Posterior vena cava (tissue), 2 donors: ENCODE measurements around the gene RNF212B. TPM values are rescaled to one million over a fixed set of nuclear protein-coding genes. Genes with fewer than 3 reads are reported as not detected.
"Not testable (repeated sequence)": the region's sequence is repeated elsewhere in the genome, so short reads cannot be mapped to it uniquely, and the experiment has no call there.

Source experiments
- DNase-seq: peaks from one replicate; pipeline ENCODE4 v3.0.0-alpha.2; 2020; ENCODE audit warnings: low spot score
- intact Hi-C, 2 donors: fragments of 100-400 bp; cut with DNase I; formaldehyde crosslinking; loops; one replicate each; pipeline versions ENCODE4 v1.14.1 to v1.14.2; 2022 to 2023
- long read RNA-seq, 2 donors: library from polyadenylated mRNA; unstranded; transcript quantifications; one replicate each; pipeline ENCODE4 v2.0.0, GENCODE V29; 2020 to 2021
- total RNA-seq, 2 donors: library from RNA; stranded (reverse); fragmentation: NEBNext Ultra II Directional; extraction: Animal tissue kit (Norgen Biotek cat#: 25700); gene quantifications; one replicate each; pipeline ENCODE4 v1.2.1, GENCODE V29; 2021
- donor health status: DM: yes; HTN: yes; CAD: no.
- donor health status: DM: yes; HTN: yes; CAD: no.

The RNF212B gene, protein sequence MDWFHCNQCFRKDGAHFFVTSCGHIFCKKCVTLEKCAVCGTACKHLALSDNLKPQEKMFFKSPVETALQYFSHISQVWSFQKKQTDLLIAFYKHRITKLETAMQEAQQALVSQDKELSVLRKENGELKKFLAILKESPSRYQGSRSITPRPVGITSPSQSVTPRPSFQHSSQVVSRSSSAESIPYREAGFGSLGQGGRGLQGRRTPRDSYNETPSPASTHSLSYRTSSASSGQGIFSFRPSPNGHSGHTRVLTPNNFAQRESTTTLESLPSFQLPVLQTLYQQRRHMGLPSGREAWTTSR
- total RNA-seq = not detected
- long read RNA-seq, donor 1, partial matches to known transcripts = 0 of 2 reads
- long read RNA-seq, donor 1, other reads (novel, unspliced or antisense) = 2 of 2 reads
- long read RNA-seq, donor 2 = 0 reads

DNA sequence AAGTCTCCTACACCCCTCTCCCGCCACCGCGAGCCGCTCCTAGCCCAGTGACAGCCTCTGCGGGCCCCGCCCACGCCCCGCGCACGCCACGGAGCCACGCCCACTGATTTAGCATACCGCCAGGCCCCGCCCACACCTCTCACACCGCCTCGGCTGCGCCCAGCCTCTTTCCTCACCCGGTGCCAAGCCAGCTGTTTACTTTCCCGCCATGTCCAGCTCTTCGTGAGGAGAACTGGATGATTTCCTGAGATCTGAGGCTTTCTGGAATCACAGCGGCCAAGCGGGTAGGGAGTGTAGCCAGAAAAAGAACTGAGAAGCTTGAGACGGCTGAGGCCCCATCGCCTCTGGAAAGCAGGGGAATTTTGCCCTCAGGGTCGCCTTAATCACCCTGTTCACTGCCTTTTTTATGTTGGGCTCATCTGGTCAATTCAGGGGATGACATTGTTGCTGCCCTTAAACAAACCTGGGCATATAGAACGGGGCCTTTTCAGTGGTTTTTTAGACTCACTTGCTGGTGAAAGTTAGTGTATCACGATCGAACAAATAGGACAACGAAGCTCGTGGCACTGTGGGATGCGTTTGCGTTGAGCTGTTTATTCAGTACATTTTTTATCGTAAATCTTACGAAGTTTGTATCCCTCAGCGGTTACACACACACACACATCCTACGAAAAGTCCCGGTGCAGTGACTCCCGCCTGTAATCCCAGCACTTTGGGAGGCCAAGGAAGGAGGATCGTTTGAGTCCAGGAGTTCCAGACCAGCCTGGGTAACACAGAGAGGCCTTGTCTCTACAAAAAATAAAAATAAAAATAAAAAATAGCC lies at the start of gene RNF212B:
RNF212B (plus strand) TSS at position 165 of the 823 bp plus-strand sequence. CDS start 2,410 bp downstream, outside the sequence.
- intact Hi-C loops = no loop called here
- DNase-seq = peak; percentile 96

DNA sequence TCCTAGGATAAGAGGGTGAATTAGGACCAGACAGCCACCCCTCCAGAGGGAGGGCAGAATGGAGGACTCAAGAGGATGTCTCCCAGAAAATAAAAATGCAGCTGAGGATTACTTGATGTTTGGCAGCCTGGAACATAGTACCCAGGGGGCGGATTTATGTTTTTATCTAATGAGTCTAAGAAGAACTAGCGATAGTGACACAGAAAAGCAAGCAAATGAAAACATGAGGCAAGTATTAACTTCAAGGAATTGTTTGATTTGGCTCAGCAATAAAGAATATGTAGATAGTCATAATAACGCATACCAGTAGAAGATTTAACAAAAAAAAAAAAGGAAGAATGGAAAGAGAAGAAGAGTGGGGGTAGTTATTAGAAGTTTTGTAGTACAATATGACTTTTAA lies 44.3 kb upstream of the RNF212B start:
- DNase-seq = no peak
- intact Hi-C loops = no loop called here

DNA sequence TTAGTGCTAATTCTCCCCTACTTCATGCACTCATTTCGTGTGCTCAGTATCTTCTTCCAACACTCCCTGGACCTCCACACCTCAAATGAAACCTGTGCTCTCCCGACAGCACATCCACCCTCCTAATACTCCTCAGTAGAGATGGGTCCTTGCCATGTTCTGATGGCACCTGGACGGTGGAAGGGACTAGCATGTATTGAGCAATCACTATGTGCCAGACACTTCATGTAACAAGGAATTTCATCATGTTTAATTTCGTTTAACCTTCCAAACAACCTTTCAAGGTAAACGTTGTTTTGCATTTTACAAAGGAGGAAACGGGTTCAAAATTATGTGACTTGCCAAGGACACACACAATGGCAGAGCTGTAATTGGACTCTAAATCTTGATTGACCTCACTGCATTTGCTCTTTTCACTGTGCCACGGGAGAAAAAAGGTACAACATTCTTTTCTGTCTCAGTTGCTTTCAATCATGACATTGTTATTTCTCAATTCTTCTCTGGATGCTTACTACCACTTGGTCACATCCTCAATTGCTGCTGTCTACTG lies 42.1 kb upstream of the RNF212B start:
- intact Hi-C loops = no loop called here
- DNase-seq = no peak

DNA sequence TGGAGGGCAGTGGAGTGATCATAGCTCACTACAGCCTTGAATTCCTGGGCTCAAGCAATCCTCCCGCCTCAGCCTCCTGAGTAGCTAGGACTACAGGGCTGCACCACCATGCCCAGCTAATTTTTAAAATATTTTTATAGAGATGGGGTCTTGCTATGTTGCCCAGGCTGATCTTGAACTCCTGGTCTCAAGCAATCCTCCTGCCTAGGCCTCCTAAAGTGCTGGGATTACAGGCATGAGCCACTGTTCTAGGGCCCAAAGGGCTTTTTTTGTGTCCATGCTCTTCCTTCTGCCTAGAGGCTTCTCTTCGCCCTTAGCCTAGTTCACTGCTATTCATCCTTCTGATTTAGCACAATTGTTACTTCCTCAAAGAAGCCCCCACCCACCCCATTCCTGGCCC lies 41.2 kb upstream of the RNF212B start:
- DNase-seq, intact Hi-C loops: not testable (repeated sequence)

DNA sequence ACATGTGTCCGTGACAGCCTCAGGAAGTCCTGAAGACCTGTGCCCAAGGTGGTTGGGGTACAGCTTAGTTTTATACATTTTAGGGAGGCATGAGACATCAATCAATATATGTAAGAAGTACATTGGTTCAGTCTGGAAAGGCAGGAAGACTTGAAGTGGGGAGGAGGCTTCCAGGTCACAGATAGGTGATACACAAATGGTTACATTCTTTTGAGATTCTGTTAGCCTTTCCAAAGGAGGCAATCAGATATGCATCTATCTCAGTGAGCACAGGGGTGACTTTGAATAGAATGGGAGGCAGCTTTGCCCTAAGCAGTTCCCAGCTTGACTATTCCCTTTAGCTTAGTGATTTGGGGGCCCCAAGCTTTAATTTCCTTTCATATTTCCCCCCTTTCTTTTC lies 38.6 kb upstream of the RNF212B start:
- intact Hi-C loops, DNase-seq: not testable (repeated sequence)

DNA sequence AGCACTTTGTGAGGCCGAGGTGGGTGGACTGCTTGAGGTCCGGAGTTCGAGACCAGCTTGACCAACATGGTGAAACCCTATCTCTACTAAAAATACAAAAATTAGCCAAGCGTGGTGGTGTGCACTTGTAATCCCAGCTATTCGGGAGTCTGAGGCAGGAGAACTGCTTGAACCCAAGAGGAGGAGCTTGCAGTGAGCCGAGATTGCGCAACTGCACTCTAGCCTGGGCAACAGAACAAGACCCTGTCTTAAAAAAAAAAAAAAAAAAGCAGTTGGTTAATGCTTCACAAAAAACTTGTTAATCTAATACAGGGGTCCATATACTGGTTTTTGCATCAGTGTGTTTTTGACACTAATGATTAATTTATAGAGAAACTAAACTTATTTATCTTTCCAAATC lies 35.7 kb upstream of the RNF212B start:
- no peak for DNase-seq
- intact Hi-C loops = no loop called here

DNA sequence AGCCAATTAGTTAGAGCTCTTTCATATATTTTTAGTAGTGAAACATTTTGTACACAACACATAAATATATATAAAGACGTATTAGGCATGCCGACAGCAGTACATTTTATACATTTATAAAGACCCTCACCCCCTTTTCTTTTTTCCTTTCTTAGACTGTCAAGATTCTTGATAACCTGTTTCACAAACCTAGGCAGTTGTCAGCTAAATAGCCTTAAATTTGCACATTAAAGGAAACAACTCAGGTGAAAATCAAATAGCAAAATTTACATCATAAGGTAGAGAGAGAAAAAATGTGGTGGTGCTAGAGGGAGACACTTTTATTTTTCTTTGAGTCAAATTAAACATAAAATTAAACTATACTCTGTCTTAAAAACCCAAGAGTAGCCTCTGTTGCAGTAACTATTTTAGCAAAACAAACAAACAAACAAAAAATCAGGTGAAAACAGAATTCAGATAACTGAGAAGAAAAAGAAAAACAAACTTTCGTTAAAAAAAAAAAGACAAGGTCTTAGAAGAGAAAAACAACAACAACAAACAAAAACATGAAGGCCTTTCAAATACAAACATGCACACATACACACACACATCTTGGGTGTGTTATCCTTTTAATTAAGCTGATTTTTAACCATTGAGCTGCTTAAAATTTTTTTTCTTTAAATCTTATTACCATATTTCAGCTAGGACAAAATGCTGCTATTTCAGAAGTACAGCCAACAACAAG lies 31.2 kb upstream of the RNF212B start:
- intact Hi-C loops = no loop called here
- DNase-seq = no peak

DNA sequence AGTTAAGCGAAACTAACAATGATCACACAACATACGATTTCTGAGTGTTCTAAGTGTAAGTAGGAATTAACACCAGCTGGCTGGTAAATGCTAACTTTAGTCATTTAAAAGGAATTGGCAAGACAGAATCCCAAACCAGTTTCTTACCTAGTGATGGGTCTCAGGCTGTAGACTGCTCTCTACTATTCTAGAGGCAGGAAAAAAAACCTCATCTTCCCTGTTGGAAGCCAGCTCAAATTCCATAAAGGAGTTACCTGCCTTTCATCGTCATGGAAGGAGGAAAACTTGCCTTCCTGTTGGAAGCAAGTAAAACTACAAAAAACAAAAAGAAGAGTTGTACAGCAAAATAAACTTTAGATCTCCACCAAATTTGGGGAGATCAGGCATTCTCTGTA lies 30.6 kb upstream of the RNF212B start:
- intact Hi-C loops = no loop called here

DNA sequence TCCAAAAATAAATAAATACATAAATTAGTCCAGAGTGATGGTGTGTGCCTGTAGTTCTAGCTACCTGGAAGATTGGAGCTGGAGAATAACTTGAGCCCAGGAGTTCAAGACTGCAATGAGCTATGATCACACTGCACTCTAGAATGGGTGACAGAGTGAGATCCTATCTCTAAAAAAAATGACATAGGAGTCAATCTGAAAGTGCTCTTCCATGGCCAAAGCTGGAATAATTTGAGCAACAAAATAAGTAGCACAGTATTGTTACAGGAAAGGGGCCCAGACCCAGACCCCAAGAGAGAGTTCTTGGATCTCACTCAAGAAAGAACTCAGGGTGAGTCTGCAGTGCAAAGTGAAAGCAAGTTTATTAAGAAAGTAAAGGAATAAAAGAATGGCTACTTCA lies 29.4 kb upstream of the RNF212B start:
- intact Hi-C loops = no loop called here
- no peak for DNase-seq

More for the DNA sequence above, 30.6 kb upstream of the RNF212B start:
- DNase-seq = no peak

DNA sequence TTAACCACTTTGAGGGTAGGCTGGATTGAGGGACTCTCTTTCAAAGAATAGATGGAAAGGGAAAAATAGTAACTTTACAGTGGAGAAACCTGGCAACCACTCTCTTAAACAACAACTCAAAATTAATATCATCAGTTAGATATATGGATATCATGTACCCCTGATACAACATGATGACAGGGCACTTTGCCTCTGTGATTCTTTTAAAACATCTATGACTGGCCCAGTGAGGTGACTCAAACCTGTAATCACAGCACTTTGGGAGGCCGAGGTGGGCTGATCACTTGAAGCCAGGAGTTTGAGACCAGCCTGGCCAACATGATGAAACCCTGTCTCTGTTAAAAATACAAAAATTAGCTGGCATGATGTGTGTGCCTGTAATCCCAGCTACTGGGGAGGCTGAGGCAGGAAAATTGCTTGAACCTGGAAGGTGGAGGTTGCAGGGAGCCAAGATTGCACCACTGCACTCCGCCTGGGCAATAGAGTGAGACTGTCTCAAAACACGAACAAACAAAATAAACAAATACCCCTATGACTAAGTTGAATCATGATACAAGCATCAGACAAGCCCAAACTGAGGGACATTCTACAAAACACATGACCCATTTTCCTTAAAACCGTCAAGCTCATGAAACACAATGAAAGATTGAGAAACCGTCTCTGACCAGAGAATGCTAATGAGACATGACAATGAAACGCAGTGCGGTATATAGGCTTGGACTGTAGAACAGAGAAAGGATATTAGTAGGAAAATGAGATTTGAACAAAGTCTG lies 27.9 kb upstream of the RNF212B start:
- no peak for DNase-seq
- intact Hi-C loops = no loop called here

DNA sequence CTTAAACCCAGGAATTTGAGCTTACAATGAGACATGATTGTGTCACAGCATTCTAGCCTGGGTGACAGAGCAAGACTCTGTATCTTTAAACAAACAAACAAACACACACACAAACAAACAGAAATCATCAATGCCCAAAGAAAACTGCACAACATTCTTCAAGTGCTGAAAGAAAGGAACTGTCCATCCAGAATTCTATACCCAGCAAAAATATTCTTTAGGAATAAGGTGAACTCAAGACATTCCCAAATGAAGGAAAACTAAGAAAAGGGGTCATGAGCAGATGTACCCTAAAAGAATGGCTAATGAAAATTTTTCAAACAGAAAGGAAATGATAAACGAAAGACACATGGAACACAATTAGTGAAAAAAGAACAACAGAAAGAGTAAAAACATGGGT lies 22.3 kb upstream of the RNF212B start:
- DNase-seq = no peak
- intact Hi-C loops = no loop called here

DNA sequence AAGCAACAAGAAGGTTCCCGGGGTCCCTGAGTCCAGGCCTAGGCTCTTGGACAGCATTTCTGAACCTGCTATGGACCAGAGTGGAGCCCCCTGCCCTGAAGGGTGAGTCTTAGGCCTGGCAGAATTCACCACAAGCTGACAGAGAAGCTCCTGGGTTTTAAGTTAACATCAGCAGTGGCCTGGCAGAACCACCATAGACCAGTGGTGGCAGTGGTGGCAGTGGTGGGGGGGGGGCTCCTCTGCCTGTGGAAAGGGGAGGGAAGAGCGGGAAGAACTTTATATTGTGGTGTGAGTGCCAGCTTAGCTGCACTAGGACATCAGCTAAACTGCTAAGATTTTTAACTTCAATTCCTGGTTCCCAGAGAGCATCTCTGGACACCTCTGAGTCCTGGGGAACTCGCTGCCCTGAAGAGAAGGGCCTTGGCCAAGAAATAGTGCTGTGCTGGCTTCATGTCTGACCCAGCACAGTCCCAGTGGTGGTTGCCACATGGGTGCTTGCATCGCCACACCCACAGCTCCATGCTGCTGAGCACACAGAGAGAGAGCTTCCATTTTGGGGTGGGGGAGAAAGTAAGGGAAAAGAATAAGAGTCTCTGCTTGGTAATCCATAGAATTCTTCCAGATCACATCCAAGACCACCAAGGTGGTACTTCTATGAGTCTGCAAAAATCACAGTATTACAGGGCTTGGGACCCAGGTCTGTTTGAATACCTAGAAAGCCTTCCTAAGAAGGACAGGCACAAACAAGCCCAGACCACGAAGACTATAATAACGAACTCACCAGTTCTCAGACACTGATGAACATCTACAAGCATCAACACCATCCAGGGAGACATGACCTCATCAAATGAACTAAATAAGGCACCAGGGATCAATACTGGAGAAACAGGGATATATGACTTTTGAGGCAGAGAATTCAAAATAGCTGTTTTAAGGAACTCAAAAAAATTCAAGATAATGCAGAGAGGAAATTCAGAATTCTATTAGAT lies 20.4 kb upstream of the RNF212B start:
- DNase-seq = no peak
- intact Hi-C loops = no loop called here

DNA sequence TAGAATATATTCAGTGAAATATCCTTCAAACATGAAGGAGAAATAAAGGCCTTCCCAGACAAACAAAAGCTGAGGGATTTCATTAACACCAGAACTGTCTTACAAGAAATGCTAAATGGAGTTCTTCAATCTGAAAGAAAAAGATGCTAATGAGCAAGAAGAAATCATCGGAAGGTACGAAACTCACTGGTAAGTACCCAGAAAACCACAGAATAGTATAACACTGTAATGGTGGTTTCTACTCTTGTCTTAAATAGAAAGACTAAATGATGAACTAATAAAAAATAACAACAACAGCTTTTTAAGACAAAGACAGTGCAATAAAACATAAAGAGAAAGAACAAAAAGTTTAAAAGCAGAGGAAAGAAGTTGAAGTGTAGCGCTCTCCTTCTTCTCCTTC lies 18.7 kb upstream of the RNF212B start:
- no peak for DNase-seq
- intact Hi-C loops = no loop called here

DNA sequence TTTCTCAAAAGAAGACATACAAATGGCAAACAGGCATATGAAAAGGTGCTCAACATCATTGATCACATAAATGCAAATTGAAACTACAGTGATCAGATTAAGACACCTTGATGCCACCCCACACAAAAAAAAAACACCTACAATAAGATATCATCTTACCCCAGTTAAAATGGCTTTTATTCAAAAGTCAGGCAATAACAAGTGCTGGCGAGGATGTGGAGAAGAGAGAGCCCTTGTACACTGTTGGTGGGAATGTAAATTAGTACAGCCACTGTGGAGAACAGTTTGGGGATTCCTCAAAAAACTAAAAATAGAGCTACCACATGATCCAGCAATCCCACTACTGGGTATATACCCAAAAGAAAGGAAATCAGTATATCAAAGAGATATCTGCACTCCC lies 12.8 kb upstream of the RNF212B start:
- intact Hi-C loops, DNase-seq: not testable (repeated sequence)

DNA sequence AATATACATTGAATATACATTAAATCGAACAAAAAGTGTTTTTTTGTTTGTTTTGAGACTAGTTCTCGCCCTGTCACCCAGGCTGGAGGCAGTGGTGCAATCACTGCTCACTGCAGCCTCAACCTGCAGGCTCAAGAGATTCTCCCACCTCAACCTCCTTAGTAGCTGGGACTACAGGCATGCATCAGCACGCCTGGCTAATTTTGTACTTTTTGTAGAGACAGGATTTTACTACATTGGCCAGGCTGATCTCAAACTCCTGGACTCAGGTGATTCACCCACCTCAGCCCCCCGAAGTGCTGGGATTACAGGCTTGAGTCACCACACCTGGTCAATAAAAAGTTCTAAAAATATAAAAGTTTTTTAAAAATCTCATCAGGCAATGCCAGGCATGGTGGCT lies 10.2 kb upstream of the RNF212B start:
- no peak for DNase-seq
- intact Hi-C loops = no loop called here

DNA sequence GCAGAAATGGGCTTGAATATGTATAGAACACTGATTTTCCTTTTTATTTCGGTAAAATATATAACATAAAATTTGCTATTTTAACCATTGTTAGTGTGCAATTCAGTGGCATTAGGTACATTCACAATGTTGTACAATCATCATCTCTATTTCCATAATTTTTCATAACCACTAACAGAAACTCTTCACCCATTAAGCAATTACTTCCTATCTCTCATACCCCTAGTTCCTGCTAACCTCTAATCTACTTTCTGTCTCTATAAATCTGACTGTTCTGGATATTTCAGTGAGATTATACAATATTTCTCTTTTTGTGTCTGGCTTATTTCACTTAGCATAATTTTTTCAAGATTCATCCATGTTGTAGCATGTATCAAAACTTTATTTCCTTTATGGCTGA lies 8.9 kb upstream of the RNF212B start:
- no peak for DNase-seq
- intact Hi-C loops = no loop called here

DNA sequence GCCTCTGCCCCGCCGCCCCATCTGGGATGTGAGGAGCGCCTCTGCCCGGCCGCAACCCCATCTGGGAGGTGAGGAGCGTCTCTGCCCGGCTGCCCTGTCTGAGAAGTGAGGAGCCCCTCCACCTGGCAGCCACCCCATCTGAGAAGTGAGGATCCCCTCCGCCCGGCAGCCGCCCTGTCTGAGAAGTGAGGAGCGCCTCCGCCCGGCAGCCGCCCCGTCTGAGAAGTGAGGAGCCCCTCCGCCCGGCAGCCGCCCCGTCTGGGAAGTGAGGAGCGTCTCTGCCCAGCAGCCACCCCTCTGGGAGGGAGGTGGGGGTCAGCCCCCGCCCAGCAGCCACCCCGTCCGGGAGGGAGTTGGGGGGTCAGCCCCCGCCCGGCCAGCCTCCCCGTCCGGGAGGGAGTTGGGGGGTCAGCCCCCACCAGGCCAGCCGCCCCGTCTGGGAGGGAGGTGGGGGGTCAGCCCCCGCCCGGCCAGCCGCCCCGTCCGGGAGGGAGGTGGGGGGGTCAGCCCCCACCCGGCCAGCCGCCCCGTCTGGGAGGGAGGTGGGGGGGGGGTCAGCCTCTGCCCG lies 5.4 kb upstream of the RNF212B start:
- DNase-seq, intact Hi-C loops: not testable (repeated sequence)
